ENCODE results near the gene SPHKAP. TPM values are rescaled to one million over a fixed set of nuclear protein-coding genes. Genes with fewer than 3 reads are reported as not detected.

The SPHKAP gene
- total and polyA plus RNA-seq, 2 of the 13 experiments (the other 11 are each of a cell fraction or from before 2014, with no cell fraction given), result not detected

- DNase-seq (ENCODE audit: low spot score) (no peak), FAIRE-seq (no peak), ATAC-seq (peak; percentile 25; the same call in 2 of the 3 replicates)
- in situ Hi-C loops (cut with HindIII; ENCODE audit: extremely low pct_ligation_motif_present, low pct_unique_long_range_greater_than_20kb), result no loop called here
- H3K79me2 ChIP-seq (ENCODE audit: insufficient read depth, low read length), result no peaks in the 10 kb centered on the region
- H3K9me3 ChIP-seq (ENCODE audit: low read length), result no peaks in the 10 kb centered on the region
- H3K4me2 ChIP-seq (ENCODE audit: low read depth, low read length), result no peak overlapping the region
- WGBS (ENCODE audit: low lambda C conversion rate), result 53% methylated on average over 43 of the region's 43 CpGs
- H3K9ac ChIP-seq (ENCODE audit: insufficient read depth, low read depth, low read length), result no peak overlapping the region
- H3K4me1 ChIP-seq (ENCODE audit: insufficient read depth, low read length), result no peaks in the 10 kb centered on the region
- peaks cover 0 to 1% of the 10 kb centered on the region in 2 experiments; a peak in 1 of 5 replicates for H3K27me3 ChIP-seq (ENCODE audit: control insufficient read depth in 1 of 2, insufficient read depth in 2 of 2, low read length in 2 of 2)
- no peak overlapping the region for H2AFZ ChIP-seq (ENCODE audit: low read length)
- no peaks in the 10 kb centered on the region for H3K36me3 ChIP-seq (replicated peaks in 1 of 2; ENCODE audit: control insufficient read depth in 1 of 2, insufficient read depth in 2 of 2, low read length in 2 of 2)
- intact Hi-C loops (cut with micrococcal nuclease; ENCODE audit: unreplicated experiment), result no loop called here
- no peak overlapping the region for H3K27ac ChIP-seq (ENCODE audit: extremely low read length, insufficient read depth, low read length)
- ChIA-PET CTCF (ENCODE audit: low intra/inter-chr PET ratio, low total read pairs) (no interaction called here), POLR2A (no interaction called here)
- no TSS peak for BruUV-seq (replicated peaks)
- no peak overlapping the region for H3K4me3 ChIP-seq (replicated peaks in 1 of 3; ENCODE audit: insufficient read depth in 1 of 3, low read depth in 2 of 3, low read length in 3 of 3)
- no peaks in the 10 kb centered on the region for H4K20me1 ChIP-seq (ENCODE audit: insufficient read depth, low read length)
- no peak for TF ChIP-seq EZH2 (conservative IDR thresholded peaks at IDR 0.05; ENCODE audit: low read depth, low read length)
- TF ChIP-seq ZNF784 (CRISPR knock-in tag; IDR thresholded peaks at IDR 0.05; ENCODE audit: borderline replicate concordance), result no peak
- TF ChIP-seq, protein P1, sequence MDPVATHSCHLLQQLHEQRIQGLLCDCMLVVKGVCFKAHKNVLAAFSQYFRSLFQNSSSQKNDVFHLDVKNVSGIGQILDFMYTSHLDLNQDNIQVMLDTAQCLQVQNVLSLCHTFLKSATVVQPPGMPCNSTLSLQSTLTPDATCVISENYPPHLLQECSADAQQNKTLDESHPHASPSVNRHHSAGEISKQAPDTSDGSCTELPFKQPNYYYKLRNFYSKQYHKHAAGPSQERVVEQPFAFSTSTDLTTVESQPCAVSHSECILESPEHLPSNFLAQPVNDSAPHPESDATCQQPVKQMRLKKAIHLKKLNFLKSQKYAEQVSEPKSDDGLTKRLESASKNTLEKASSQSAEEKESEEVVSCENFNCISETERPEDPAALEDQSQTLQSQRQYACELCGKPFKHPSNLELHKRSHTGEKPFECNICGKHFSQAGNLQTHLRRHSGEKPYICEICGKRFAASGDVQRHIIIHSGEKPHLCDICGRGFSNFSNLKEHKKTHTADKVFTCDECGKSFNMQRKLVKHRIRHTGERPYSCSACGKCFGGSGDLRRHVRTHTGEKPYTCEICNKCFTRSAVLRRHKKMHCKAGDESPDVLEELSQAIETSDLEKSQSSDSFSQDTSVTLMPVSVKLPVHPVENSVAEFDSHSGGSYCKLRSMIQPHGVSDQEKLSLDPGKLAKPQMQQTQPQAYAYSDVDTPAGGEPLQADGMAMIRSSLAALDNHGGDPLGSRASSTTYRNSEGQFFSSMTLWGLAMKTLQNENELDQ (CRISPR knock-in tag; IDR thresholded peaks at IDR 0.05; ENCODE audit: borderline replicate concordance), result no peak
- TF ChIP-seq ZNF644 (CRISPR knock-in tag; IDR thresholded peaks at IDR 0.05; ENCODE audit: low read depth), result no peak
- TF ChIP-seq, protein P2, sequence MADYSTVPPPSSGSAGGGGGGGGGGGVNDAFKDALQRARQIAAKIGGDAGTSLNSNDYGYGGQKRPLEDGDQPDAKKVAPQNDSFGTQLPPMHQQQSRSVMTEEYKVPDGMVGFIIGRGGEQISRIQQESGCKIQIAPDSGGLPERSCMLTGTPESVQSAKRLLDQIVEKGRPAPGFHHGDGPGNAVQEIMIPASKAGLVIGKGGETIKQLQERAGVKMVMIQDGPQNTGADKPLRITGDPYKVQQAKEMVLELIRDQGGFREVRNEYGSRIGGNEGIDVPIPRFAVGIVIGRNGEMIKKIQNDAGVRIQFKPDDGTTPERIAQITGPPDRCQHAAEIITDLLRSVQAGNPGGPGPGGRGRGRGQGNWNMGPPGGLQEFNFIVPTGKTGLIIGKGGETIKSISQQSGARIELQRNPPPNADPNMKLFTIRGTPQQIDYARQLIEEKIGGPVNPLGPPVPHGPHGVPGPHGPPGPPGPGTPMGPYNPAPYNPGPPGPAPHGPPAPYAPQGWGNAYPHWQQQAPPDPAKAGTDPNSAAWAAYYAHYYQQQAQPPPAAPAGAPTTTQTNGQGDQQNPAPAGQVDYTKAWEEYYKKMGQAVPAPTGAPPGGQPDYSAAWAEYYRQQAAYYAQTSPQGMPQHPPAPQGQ (CRISPR knock-in tag; IDR thresholded peaks at IDR 0.05; ENCODE audit: borderline replicate concordance), result no peak
- TF ChIP-seq FOXA3 (CRISPR knock-in tag; IDR thresholded peaks at IDR 0.05), result no peak
- TF ChIP-seq HOXA9 (CRISPR knock-in tag; IDR thresholded peaks at IDR 0.05; ENCODE audit: borderline replicate concordance), result no peak
Observed at GRCh38 chr2:228180181-228181097, 1.0 kb downstream of the SPHKAP start.
